HG03521 (cell line): ENCODE measurements around the gene B4GALNT2.
"Not testable (repeated sequence)": the region's sequence is repeated elsewhere in the genome, so short reads cannot be mapped to it uniquely, and the experiment has no call there.

Experiments used
- ATAC-seq: cut with Tn5 transposase; IDR thresholded peaks from one replicate; pipeline ENCODE4 v1.9.1; 2021; ENCODE audit warnings: mild to moderate bottlenecking, moderate library complexity; ENCODE audit not compliant: unreplicated experiment

Gene B4GALNT2

GRCh38 chr17:49120166-49120565 is 12.4 kb upstream of the B4GALNT2 start:
- ATAC-seq = no peak

- ATAC-seq = no peak
Measured at GRCh38 chr17:49121696-49122292, 10.8 kb upstream of the B4GALNT2 start.

- no peak for ATAC-seq
Measured at GRCh38 chr17:49122566-49122965, 10.0 kb upstream of the B4GALNT2 start.

- ATAC-seq = no peak
Measured at GRCh38 chr17:49123061-49123460, 9.5 kb upstream of the B4GALNT2 start.

GRCh38 chr17:49125449-49125848 is 7.1 kb upstream of the B4GALNT2 start:
- no peak for ATAC-seq

GRCh38 chr17:49126183-49126859 is 6.2 kb upstream of the B4GALNT2 start:
- ATAC-seq = not testable (repeated sequence)

GRCh38 chr17:49129359-49129950 is 3.1 kb upstream of the B4GALNT2 start:
- not testable (repeated sequence) for ATAC-seq

GRCh38 chr17:49130891-49131290 is 1.7 kb upstream of the B4GALNT2 start:
- ATAC-seq = no peak

GRCh38 chr17:49132317-49132698 is 261 bp upstream of the B4GALNT2 start:
- no peak for ATAC-seq

GRCh38 chr17:49136335-49136734 is 3.8 kb downstream of the B4GALNT2 start:
- ATAC-seq = no peak

- not testable (repeated sequence) for ATAC-seq
Measured at GRCh38 chr17:49145654-49146053, 13.1 kb downstream of the B4GALNT2 start.

- no peak for ATAC-seq
Measured at GRCh38 chr17:49146620-49147306, 14.2 kb downstream of the B4GALNT2 start.

GRCh38 chr17:49148171-49148570 is 15.6 kb downstream of the B4GALNT2 start:
- no peak for ATAC-seq

- ATAC-seq = no peak
Measured at GRCh38 chr17:49151996-49152395, 19.4 kb downstream of the B4GALNT2 start.

GRCh38 chr17:49156256-49156655 is 23.7 kb downstream of the B4GALNT2 start:
- no peak for ATAC-seq

- ATAC-seq = no peak
Measured at GRCh38 chr17:49157784-49158183, 25.2 kb downstream of the B4GALNT2 start.

- no peak for ATAC-seq
Measured at GRCh38 chr17:49162866-49163265, 30.3 kb downstream of the B4GALNT2 start.

- ATAC-seq = no peak
Measured at GRCh38 chr17:49165143-49165542, 32.6 kb downstream of the B4GALNT2 start.

- no peak for ATAC-seq
Measured at GRCh38 chr17:49168706-49169105, 36.1 kb downstream of the B4GALNT2 start.

GRCh38 chr17:49170216-49170615 is 37.6 kb downstream of the B4GALNT2 start:
- no peak for ATAC-seq

GRCh38 chr17:49170711-49171110 is 38.1 kb downstream of the B4GALNT2 start:
- ATAC-seq = not testable (repeated sequence)

GRCh38 chr17:49175978-49176377 is 43.4 kb downstream of the B4GALNT2 start:
- ATAC-seq = not testable (repeated sequence)
